NCI-H526 treated with DMSO at 0.1 percent for 48 hours (cell line): ENCODE data around the gene RBKS.
"Not testable (repeated sequence)": the region's sequence is repeated elsewhere in the genome, so short reads cannot be mapped to it uniquely, and the experiment has no call there.

ENCODE experiments used
- DNase-seq: peaks from one replicate; lab custom pipeline; 2025; lab: John Stamatoyannopoulos, UW

RBKS gene

DNA sequence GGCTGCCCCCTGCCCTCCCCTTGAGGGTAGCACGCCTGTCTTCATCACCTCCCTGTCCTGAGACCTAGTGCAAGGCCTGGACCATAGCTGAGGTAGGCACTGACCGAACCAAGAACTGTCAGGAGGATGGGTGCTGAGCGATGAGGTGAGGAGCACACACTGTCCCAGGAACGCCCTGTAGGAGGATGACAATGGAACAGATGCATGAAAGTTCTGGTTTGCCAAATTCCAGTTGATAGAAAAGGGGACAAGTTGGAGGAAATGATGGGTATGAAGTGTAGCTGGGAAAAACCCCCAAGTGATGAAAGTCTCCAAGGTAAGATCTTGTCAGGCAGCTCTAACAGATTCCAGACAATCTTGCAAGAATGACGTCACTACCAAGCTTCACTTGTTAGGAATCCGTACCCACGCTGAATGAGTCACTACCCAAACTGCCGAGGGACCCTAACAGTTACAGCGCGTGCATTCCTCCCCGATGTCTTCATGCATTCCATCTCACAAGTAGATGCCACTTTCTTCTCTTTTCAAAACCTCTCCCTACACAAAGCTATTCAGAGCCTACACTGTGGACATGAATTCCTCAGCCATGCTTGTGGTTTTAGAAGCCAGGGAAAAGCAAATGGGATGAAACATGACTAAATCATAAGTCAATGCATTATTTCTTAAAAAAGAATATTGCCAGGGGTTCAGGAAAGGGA, 91.1 kb downstream of the RBKS start:
- no peak for DNase-seq

DNA sequence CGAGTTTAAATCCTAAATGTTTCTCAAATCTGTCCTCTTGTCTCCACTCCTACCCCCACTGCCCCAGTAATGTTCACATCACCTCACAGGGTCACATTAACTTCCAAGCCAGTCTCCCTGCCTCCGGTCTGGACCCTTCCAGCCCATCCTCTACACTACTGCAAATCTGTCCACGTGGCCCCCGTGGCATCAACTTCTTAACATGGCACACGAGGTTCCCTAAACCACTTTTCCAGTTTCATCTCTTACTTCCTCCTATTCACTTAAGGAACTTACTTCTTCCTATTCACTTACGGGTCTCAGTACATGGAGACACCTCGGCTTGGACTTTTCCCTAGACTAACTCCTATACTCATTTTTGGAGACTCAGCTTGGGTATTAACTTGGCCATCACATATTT, 91.7 kb downstream of the RBKS start:
- no peak for DNase-seq

DNA sequence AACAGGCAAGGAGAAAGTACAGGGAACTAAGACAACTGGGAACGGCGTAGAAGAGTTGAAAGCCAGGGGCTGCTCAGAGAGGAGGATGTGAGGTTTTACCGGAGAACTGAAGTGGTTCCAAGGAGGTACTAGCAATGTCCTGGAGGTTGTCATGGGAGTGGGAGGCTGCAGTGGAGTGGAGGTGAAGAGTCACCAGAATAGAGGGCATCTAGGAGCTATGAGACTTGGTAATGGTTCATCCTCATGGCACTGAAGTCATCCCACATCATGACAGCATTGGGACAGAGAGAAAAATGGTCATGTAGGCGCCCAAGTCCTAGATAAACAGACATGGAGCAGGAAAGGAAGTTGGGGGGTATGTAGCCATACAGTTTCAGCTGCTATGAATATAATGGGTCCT, 92.3 kb downstream of the RBKS start:
- DNase-seq, result no peak

DNA sequence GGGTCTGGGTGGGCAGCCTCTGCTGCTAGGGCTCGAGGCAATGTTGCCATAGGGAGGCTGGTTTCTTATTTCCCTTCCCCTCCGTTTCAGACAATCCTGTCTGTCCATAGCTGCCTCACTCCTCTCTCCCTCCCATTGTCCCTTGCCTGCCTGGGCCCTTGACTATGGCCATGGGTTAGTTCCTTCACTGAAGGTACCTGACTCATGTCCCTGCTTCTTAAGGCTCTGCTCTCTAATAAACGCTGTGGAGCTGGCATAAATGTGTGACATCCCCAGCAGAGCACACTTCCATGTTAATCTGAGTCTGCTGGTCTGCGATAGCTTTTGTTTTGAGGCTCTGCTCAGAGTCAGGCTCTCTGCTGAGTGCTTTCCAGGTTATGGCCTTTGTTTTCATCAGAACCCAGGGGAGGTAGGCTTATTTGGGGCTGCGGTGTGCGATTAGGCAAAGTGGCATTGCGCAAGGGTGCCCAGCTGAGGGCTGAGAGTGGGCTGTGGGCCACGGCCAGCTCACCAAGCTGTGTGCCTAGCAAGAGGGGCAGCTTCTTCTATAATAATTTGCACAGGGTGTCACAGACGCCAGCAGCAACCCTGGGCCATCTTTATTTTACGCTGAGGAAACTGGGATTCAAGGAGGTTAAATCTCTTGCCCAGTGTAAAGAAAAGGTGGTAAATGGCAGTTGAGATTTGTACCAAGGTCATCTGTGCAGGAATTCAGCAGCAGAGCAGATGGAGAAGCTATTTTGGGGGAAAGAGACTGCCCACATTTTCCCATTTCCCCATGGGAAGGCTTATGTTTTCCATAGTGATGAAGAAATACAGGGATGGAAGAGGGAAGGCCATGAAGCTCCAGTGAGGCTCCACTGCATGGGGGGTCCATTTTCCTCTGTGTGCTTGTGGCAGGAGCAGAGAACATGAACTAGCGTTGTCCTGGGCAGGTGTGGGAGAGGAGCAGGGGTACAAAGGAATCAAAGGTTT, 93.1 kb downstream of the RBKS start:
- DNase-seq, result no peak

DNA sequence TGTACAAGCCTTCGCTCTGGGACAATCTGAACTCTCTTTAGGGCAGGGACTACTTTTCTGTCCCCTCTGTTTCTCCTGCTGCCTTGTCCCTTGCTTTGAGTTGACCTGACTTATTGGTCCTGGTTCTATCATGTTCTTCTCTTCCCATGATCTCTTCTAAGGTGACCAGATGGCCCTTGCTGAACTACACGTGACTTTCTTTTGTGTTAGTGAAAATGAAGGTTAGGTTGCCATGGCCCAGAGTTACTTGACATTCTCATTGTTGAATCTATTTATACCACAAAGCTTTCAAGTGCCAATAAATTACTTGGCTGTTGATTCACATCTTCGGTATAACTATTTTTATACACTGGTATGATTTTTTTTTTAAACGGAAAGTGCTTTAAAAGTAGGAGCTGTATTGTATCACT, 94.3 kb downstream of the RBKS start:
- DNase-seq, result no peak

DNA sequence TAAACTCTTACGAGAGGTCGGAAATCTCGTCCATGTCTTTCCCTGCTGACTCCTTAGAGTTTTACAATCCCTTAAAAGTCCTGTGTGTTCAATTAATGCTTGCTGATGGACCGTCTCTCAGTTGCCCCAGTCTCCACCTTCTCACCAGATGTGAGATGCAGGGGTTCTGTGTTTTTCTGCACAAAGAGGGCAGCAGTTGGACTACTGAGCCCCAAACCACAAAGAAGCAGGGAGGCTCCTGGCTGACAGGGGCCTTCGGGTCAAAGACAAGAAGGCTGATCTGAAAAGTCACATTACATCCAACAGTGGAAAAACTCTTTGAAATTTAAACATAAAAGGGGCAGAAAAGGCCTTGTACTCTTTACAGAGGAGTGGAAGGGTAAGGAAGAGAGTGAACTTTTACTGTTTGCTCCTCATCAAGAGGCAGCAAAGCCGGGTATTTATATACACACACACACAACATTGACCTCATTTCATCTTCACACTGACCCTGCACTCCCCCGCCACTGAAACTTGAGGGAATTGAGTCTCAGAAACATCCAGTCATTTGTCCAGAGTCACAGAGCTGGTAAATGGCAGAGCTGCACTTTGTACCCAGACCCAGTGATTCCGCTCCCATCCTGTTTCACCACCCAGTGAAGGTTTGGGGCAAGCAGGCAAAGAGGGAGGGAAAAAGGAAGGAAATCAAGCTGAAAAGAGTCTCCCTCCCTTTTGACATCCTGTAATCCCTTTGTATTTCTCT, 94.9 kb downstream of the RBKS start:
- no peak for DNase-seq

DNA sequence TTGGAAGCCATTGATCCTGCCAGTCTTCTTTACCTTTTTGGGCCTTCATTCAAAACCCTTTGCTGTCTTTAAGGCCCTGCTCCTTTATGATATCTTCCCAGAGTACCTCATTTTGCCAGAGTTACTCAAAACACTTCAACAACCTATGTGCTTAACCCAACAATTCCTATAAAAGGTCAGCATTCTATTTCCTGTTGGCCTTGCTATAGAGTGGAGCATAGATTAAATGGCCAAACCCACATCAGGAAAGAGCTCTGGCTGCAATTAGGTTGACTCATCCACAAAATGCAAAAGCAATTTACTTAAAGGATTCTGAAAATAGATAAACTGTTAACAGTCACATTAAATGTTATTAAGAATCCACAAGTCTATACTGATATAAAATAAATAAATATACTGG, 97.4 kb downstream of the RBKS start:
- no peak for DNase-seq

DNA sequence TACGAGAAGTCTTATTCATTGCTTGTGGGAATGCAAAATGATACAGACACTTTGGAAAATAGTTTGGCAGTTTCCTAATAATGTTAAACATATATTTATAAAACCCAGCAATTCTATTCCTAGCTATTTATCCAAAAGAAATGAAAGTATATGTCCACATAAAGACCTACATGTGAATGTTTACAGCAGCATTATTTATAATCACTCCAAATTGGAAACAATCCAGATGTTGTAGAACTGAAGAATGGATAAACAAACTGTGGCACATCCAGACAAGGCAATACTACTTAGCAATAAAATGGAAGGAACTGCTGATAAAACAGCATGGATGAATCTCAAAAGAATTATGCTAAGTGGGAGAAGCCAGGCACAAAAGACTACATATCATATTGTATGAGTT, 99.4 kb downstream of the RBKS start:
- no peak for DNase-seq

DNA sequence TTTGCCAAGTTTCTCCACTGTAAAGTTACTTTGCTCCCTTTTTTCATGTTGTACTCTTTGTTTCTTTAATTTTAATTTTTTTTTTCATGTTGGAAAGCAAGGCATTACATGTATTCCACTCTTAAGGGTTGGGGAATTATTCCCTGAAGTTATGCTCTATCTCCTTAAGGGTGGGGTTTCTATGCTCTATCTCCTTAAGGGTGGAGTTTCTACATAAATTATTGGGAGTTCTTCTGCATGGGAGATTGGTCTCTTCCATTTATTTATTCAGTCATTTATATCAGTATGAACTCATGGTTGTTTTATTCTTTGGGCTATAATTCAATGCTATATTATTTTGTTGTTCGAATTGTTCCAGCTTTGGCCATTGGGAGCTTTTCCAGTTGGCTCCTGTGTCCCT, 107.5 kb downstream of the RBKS start:
- no peak for DNase-seq

DNA sequence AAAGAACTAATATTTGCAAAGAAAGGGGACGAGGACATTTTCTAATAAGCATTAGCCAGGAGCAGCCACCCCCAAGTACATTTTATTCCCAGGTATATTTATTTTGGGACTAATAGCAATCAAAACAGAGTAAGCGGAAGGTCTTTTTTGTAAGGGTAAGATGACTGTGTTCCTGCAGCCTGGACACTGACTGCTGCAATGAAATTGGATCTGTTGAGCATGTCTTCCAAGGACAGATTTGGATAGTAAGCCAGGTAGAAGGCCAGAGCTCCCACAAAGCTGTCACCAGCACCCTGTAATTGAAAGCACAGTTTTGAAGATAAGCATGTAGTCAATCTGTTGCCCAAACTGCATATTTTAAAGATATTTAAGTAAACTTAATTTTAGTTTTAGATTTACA, 108.7 kb downstream of the RBKS start:
- DNase-seq, result no peak

DNA sequence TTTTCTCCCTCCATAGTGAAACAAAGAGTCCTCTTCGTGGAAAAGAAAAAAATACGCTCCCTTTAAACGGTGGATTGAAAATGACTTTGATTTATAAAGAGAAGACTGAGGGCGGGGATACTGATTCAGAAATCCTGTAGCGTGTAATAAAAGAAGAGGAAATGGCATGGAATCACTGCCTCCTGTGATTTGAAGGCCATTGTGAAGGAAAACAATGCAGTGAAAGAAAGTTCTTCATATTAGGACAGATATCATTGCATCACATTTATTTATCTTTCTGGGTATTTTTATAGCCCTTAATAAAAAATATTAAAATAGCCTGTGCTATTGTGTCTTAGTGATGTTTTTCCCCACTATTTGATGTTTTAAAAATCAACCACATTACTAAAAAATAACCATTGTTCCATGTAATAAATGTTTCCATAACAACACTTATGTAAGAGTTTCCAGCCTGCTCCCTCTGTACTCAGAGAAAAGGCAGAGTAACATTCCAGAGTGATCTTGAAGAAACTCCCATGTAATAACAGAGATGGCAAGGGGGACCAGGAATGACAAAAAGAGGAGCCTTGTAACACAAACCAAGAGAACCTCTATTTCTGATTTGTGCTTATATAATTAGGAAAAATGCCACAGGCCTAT, 110.7 kb downstream of the RBKS start:
- DNase-seq, result no peak

DNA sequence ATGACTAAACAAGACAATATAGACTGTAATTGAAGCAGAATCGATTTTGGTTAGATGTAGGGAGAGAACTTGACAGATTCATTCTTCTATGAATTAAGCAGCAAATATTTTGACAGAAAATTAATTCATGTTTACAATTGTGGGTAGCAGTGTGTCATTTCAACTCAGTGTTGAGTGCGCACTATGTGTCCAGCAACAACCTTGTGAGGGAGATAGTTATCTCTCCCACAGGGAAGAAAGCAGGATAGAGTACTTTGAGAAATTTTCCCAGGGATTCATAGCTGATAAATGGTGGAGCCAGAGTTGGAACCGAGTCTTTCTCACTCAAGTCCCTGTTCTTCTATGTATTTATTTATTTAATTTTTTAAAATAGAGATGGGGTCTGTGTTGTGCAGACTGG, 113.5 kb downstream of the RBKS start:
- no peak for DNase-seq

DNA sequence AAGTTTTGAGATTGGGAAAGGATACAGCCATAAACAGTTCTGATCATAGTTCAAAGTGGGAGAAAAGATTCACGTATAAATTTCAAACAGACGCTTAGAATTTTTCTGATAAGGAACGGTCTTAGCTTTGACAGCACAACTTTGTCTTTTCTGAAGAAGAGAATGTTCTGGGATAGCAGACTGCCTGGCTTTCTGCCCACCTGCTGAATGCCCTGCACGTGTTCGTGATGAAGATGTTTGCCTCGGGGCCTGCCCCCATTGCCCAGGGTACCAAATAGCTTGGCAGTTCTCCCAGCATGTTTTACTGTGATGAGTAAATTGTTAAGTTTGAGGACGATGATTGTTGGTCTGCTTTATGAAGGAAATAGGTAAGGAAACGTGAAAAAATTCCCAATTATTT, 114.1 kb downstream of the RBKS start:
- DNase-seq, result no peak

DNA sequence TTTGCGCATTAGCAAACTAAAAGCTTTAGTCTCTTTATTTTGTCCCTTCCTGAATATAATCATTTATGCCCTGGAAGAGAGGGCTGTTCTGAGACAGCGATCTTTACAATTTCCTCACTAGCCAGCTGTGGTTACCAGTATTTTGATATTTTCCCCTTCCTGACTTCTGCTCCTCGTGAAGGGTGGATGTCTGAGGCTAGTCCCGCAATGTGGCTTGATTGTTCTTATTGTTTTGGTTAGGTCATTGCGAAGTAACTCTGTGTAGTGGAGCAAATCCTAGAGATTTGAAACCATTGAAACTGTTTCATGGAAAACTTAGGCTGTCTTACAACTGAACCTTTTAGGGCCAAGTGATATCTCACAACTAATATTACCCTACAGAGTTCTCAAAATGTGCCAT, 116.2 kb downstream of the RBKS start:
- DNase-seq, result no peak

DNA sequence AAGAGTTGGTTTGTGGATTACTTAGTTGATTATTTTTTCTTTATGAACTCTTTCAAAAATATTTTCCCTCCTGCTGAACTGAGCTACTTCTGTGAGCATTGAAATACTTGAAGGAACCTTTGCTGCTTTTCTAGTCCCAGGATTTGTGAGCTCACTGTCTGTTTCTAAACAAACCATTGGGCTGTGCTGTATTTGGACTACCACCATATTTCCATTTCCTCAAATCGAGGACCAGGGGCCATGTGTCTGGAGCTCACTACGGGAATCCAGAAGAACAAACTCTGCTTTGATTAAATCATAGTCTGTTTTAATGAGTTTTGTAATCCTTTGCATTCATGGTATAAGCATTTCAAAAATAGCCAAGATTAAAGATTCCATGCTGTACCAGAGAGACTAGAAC, 117.4 kb downstream of the RBKS start:
- DNase-seq, result no peak

DNA sequence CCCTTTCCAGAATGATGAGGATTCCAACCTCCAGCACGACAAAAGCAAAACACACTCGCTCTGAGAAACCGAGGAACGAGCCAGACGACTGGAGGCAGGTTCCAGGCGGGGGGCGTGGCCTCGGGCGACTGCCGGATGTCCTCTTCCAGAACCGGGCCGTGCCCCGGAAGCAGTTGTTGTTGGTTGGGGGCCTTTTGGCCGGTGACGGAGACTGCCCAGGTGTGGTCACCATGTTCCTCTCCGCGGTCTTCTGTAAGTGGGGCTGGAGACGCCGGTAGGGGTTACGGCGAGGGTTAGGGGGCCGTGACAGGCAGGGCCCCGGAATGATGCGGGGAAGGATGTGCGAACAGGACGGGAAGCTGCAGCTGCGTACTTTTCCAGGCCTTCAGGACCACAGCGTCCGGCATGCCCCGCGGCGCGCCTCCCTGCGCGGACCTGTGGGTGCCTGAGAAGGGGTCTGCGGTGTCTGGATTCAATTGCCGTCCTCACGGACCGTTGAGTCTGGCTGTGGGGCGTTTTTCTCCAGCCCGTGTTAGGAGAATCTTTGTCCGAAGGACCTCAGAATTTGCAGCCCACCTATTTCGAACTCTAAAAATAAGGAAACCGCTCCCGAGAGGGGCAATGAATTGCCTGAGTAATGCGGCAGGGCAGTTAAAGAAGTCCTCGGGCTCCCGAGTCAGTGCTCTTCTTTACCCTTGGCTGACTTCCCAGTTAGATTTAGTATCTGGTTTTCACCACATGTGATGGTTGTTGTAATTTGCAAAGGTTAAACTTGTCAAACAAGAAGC, 118.4 kb downstream of the RBKS start, which contains the start of gene MRPL33:
TSS of gene MRPL33 (plus strand) at position 172 of the 788 bp plus-strand sequence. CDS start at position 231, 59 bp downstream.
- peak; percentile 77 for DNase-seq

DNA sequence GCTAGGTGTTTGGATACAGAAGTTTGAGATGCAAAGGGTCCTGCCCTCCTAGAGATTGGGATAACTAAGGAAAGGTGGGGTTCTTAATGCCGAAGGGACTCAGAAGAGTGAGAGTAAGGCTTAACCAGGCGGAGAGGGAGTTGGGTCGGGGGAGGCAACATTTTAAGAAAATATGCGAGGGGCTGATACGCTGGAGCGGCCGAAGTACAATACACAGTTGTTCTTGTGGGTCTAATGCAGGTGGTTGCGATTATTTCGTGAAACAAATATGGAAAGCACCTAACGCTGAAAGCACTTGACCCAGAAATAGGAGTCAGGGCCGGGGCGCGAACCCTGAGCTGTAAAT, 119.0 kb downstream of the RBKS start:
- no peak for DNase-seq

DNA sequence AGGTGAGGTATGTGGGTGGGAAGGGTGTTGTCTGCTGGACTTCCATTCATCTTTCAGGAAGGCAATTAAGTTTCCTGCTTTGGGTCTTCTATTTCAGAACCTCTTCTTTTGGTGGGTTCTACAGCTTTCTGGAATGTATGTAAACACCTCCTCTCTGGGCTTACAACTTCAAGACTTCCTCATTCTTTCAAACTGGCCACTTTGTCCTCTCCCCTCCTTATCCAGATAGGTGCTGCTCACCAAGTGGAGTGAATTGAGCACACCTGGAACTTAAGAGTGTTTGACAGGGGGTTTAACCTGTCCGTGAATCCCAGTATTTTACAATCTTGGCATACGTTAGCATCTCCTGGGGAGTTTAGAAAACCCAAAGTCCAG, 123.9 kb downstream of the RBKS start:
- no peak for DNase-seq

DNA sequence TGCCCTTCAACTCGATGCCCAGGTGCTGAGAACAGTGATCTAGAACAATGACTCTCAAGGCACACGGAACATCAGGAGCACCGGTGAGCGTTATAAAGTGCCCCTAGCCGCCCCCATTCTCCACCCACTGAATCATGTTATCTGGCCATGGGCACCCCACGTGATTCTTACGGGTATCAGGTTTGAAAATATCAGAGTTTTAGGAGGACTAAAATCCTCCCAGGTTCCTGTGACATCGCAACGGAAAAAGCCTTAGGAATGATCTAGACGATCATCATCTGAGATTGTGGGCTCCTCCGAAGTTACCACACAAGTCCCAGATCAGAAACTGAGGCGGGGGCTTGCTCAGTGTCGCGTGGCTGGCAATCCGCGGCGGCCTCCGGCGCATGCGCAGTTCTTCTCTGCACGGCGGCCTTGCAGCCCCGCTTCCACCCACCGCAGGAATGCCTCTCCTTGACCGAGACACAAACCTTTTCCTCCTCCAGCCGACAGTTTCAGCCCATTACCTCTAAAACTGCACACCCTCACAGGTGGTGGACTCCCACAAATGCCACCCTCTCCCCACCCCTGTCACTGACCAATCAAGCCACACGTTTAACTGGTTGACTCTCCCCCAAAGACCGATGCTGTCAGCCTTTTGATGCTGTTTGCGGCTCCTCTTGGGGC, 124.4 kb downstream of the RBKS start:
- DNase-seq, result no peak

DNA sequence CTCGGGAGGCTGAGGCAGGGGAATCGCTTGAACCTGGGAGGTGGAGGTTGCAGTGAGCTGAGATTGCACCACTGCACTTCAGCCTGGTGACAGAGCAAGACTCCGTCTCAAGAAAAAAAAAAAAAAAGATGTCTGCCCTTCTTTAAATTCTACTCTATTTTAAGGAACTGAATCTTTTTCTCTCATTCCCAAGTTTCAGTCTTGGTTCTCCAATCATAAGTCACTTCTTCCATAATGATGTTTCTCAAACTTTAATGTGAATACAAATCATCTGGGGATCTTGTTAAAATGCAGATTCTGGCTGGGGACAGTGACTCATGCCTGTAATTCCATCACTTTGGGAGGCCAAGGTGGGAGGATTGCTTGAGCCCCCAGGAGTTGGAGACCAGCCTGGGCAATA, 125.7 kb downstream of the RBKS start:
- not testable (repeated sequence) for DNase-seq

DNA sequence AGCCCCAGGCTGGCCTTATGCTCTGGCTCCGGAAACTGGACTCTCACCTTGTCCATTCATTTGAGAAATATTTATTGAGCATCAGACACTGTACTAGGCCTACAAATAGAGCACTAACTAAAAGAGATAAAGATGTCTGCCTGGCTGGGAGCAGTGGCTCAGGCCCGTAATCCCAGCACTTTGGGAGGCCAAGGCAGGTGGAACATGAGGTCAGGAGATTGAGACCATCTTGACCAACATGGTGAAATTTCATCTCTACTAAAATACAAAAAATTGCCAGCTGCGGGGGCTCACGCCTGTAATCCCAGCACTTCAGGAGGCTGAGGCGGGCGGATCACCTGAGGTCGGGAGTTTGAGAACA, 126.3 kb downstream of the RBKS start:
- DNase-seq, result no peak
